Nephron (organoid): Measurements from ENCODE around the gene C11orf21.

Experiments used
- H3K27ac Mint-ChIP-seq, 3 experiments: 2 replicates each; pipeline ENCODE4 v1.8.0; 2020; ENCODE audit warnings: mixed read lengths in 3 of 3, mild to moderate bottlenecking in 2 of 3, moderate library complexity in 1 of 3
- H3K27me3 Mint-ChIP-seq: 2 replicates; pipeline ENCODE4 v1.8.0; 2021; ENCODE audit warnings: low read depth, mild to moderate bottlenecking, moderate library complexity, mixed read lengths
- H3K36me3 Mint-ChIP-seq: 2 replicates; pipeline ENCODE4 v1.8.0; 2020; ENCODE audit warnings: low read depth, mixed read lengths
- H3K4me1 Mint-ChIP-seq: 2 replicates; pipeline ENCODE4 v1.8.0; 2020; ENCODE audit warnings: mixed read lengths
- H3K4me3 Mint-ChIP-seq, 3 experiments: 2 replicates each; pipeline ENCODE4 v1.8.0; 2020; ENCODE audit warnings: mild to moderate bottlenecking in 3 of 3, mixed read lengths in 3 of 3, moderate library complexity in 2 of 3
- H3K9me3 Mint-ChIP-seq: 2 replicates; pipeline ENCODE4 v1.8.0; 2020; ENCODE audit warnings: mixed read lengths
- CTCF ChIP-seq, 3 experiments: fragments of 200-600 bp; sonication (generic); IDR thresholded peaks; one replicate each; pipeline ENCODE4 v1.5.0; 2021; ENCODE audit warnings: antibody characterized with exemption in 3 of 3; ENCODE audit not compliant: unreplicated experiment in 3 of 3

Gene C11orf21

GRCh38 chr11:2259466-2259830 is 42.3 kb downstream of the C11orf21 start:
- Mint-ChIP-seq H3K9me3 (peaks cover 7% of the 10 kb centered on the region), H3K4me1 (no peaks in the 10 kb centered on the region), H3K27me3 (peaks cover 13% of the 10 kb centered on the region), H3K4me3 (no peak overlapping the region), H3K36me3 (no peaks in the 10 kb centered on the region), H3K27ac (no peak overlapping the region)
- TF ChIP-seq CTCF (IDR thresholded peaks at IDR 0.05; ENCODE audit: unreplicated experiment in 3 of 3) = no peak

GRCh38 chr11:2258501-2259465 is 42.9 kb downstream of the C11orf21 start:
- H3K4me3 Mint-ChIP-seq = no peak overlapping the region
- no peak for TF ChIP-seq CTCF (IDR thresholded peaks at IDR 0.05; ENCODE audit: unreplicated experiment in 3 of 3)
- H3K27me3 Mint-ChIP-seq = peaks cover 12% of the 10 kb centered on the region
- no peak overlapping the region for H3K27ac Mint-ChIP-seq
- no peaks in the 10 kb centered on the region for H3K36me3 Mint-ChIP-seq
- no peaks in the 10 kb centered on the region for H3K4me1 Mint-ChIP-seq
- peaks cover 7% of the 10 kb centered on the region for H3K9me3 Mint-ChIP-seq

GRCh38 chr11:2256951-2257700 is 44.6 kb downstream of the C11orf21 start:
- peak overlapping the region; percentile 53 to 92 (median 73) for H3K27ac Mint-ChIP-seq
- no peaks in the 10 kb centered on the region for H3K4me1 Mint-ChIP-seq
- TF ChIP-seq CTCF (IDR thresholded peaks at IDR 0.05; ENCODE audit: unreplicated experiment in 3 of 3) = no peak

GRCh38 chr11:2256293-2256913 is 45.3 kb downstream of the C11orf21 start:
- no peak overlapping the region for H3K4me3 Mint-ChIP-seq
- peak overlapping the region; percentile 53 to 92 (median 73) for H3K27ac Mint-ChIP-seq
- H3K27me3 Mint-ChIP-seq = peaks cover 14% of the 10 kb centered on the region
- H3K4me1 Mint-ChIP-seq = no peaks in the 10 kb centered on the region
- peaks cover 11% of the 10 kb centered on the region for H3K9me3 Mint-ChIP-seq
- H3K36me3 Mint-ChIP-seq = no peaks in the 10 kb centered on the region
- TF ChIP-seq CTCF (IDR thresholded peaks at IDR 0.05; ENCODE audit: unreplicated experiment in 3 of 3) = no peak

More at GRCh38 chr11:2256951-2257700, 44.6 kb downstream of the C11orf21 start:
- H3K4me3 Mint-ChIP-seq = no peak overlapping the region
- peaks cover 17% of the 10 kb centered on the region for H3K27me3 Mint-ChIP-seq
- no peaks in the 10 kb centered on the region for H3K36me3 Mint-ChIP-seq
- H3K9me3 Mint-ChIP-seq = peaks cover 11% of the 10 kb centered on the region

- Mint-ChIP-seq H3K27me3 (peaks cover 16% of the 10 kb centered on the region), H3K9me3 (peaks cover 11% of the 10 kb centered on the region), H3K4me3 (no peak overlapping the region), H3K36me3 (no peaks in the 10 kb centered on the region), H3K4me1 (no peaks in the 10 kb centered on the region), H3K27ac (no peak overlapping the region)
- TF ChIP-seq CTCF (IDR thresholded peaks at IDR 0.05; ENCODE audit: unreplicated experiment in 3 of 3) = no peak
Observed at GRCh38 chr11:2252018-2252417, 49.7 kb downstream of the C11orf21 start.
